GM12878 (cell line): Measurements from ENCODE around the gene HBQ1. TPM values are rescaled to one million over a fixed set of nuclear protein-coding genes. Genes with fewer than 3 reads are reported as not detected.
"Not testable (repeated sequence)": the region's sequence is repeated elsewhere in the genome, so short reads cannot be mapped to it uniquely, and the experiment has no call there.

Experiments
- ATAC-seq: fragments of 200-7000 bp; cut with Tn5 transposase; 3 replicates; pipeline ENCODE4 v1.9.1; 2020; ENCODE audit warnings: mild to moderate bottlenecking, moderate library complexity
- BruUV-seq: library from RNA; stranded (reverse); fragments of 400-500 nt; replicated peaks from 2 replicates; lab custom pipeline; 2021; lab: Mats Ljungman, UMichigan
- CTCF ChIA-PET: fragments of 300-600 bp; sonication (Branson Sonifier 250); formaldehyde crosslinking; extraction: SDS; loops from one replicate; lab custom pipeline; 2021; ENCODE audit warnings: inconsistent platforms; lab: Yijun Ruan, JAX
- POLR2A ChIA-PET: fragments of 350-600 bp; formaldehyde crosslinking; extraction: SDS; loops from one replicate; lab custom pipeline; 2021; ENCODE audit warnings: inconsistent platforms; lab: Charles Lee
- RAD21 ChIA-PET: fragments of 300-600 bp; sonication (Branson Sonifier 250); formaldehyde crosslinking; loops from one replicate; lab custom pipeline; 2023; ENCODE audit warnings: antibody characterized with exemption; ENCODE audit not compliant: unreplicated experiment; lab: Charles Lee
- SMC1A ChIA-PET: fragments of 300-600 bp; sonication (Branson Sonifier 250); formaldehyde crosslinking; loops from one replicate; lab custom pipeline; 2023; ENCODE audit not compliant: unreplicated experiment, uncharacterized antibody; lab: Charles Lee
- DNase-seq: peaks from one replicate; pipeline ENCODE4 v3.0.0-alpha.2; 2011; ENCODE audit warnings: low read depth, low spot score
- FAIRE-seq: peaks from 3 replicates; lab custom pipeline; 2011; peaks lifted over from hg19 to GRCh38; lab: Jason Lieb, UNC
- H2AFZ ChIP-seq: 2 replicates; pipeline ENCODE4 v1.6.0; 2011; ENCODE audit warnings: low read depth, low read length, control low read depth; ENCODE audit not compliant: control insufficient read depth
- H3K27ac ChIP-seq: 2 replicates; pipeline ENCODE4 v1.5.1; 2011; ENCODE audit warnings: control low read depth; ENCODE audit not compliant: control insufficient read depth, insufficient read depth
- H3K27me3 ChIP-seq, 2 experiments: replicated peaks in 1 of 2; 2 replicates each; pipeline versions ENCODE4 v1.6.0 to v1.6.1; 2011; ENCODE audit warnings: low read length in 1 of 2; ENCODE audit not compliant: control insufficient read depth in 2 of 2, insufficient read depth in 2 of 2
- H3K36me3 ChIP-seq, 2 experiments: 2 replicates each; pipeline ENCODE4 v1.5.1; 2011; ENCODE audit warnings: low read length in 1 of 2; ENCODE audit not compliant: control insufficient read depth in 2 of 2, insufficient read depth in 2 of 2
- H3K4me1 ChIP-seq: 2 replicates; pipeline ENCODE4 v1.6.1; 2011; ENCODE audit warnings: mild to moderate bottlenecking, low read length, moderate library complexity, mixed read lengths; ENCODE audit not compliant: control insufficient read depth, insufficient read depth
- H3K4me2 ChIP-seq: 2 replicates; pipeline ENCODE4 v1.6.0; 2011; ENCODE audit warnings: control low read depth; ENCODE audit not compliant: control insufficient read depth, insufficient read depth
- H3K4me3 ChIP-seq: fragments of 200-600 bp; sonication (generic); 2 replicates; pipeline ENCODE4 v1.5.1; 2016
- H3K79me2 ChIP-seq: 2 replicates; pipeline ENCODE4 v1.6.0; 2011; ENCODE audit warnings: low read length; ENCODE audit not compliant: control insufficient read depth, insufficient read depth
- H3K9ac ChIP-seq: 2 replicates; pipeline ENCODE4 v1.8.0; 2011; ENCODE audit warnings: low read length, control low read depth, mixed read lengths; ENCODE audit not compliant: control insufficient read depth, insufficient read depth
- H3K9me3 ChIP-seq: replicated peaks from 3 replicates; pipeline ENCODE4 v1.5.1; 2011; ENCODE audit warnings: mild to moderate bottlenecking, low read length; ENCODE audit not compliant: control insufficient read depth, insufficient read depth
- H4K20me1 ChIP-seq: 2 replicates; pipeline ENCODE4 v1.6.0; 2011; ENCODE audit not compliant: control insufficient read depth, insufficient read depth
- MEF2B ChIP-seq: fragments of 450-650 bp; IDR thresholded peaks from 2 replicates; pipeline ENCODE4 v1.6.1; 2018; ENCODE audit warnings: mild to moderate bottlenecking, moderate library complexity; ENCODE audit not compliant: partially characterized antibody, poor library complexity, severe bottlenecking
- WGBS: methylation state at CpG from one replicate; pipeline ENCODE4 v1.1.6; 2016; ENCODE audit warnings: low lambda C conversion rate; ENCODE audit not compliant: insufficient replicate concordance, insufficient coverage; ENCODE audit errors: missing lambda C conversion rate; 5-methylcytosine and 5-hydroxymethylcytosine counted together
- in situ Hi-C: fragments of 300-500 bp; cut with MboI; formaldehyde crosslinking; loops from 9 replicates; pipeline ENCODE4 v1.14.3; 2018; ENCODE audit warnings: mixed read lengths
- intact Hi-C: fragments of 100-400 bp; cut with micrococcal nuclease; formaldehyde crosslinking; loops from one replicate; pipeline ENCODE4 v1.14.2; 2022; ENCODE audit not compliant: unreplicated experiment
- polyA plus RNA-seq, 11 experiments: library from polyadenylated mRNA; depleted of rRNA in 4 of 11; unstranded in 6 of 11; stranded (reverse) in 5 of 11; fragments of >200 nt; fragmentation: Nextera tagmentation in 4 of 11; fragmentation: Illumina TruSeq in 1 of 11; extraction: Ambion mirVana in 4 of 11; extraction: Trizol in 1 of 11; gene quantifications; 1 replicate in 1 of 11; 2 replicates in 10 of 11; pipeline versions ENCODE4 v1.2.1 to v1.2.3, GENCODE V29; 2011 to 2016; ENCODE audit warnings: inconsistent platforms in 2 of 11, missing spikeins in 2 of 11, low read depth in 1 of 11
- total RNA-seq, 4 experiments: library from RNA; depleted of rRNA in 3 of 4; stranded (reverse); fragments of >200 nt in 3 of 4; fragmentation: Illumina TruSeq in 1 of 4; extraction: Trizol in 1 of 4; gene quantifications; 2 replicates each; pipeline versions ENCODE4 v1.2.1 to v1.2.3, GENCODE V29; 2013 to 2021

The HBQ1 gene
- total and polyA plus RNA-seq, 10 of the 15 experiments (the other 5 are each of a cell fraction or from before 2014, with no cell fraction given): not detected

DNA sequence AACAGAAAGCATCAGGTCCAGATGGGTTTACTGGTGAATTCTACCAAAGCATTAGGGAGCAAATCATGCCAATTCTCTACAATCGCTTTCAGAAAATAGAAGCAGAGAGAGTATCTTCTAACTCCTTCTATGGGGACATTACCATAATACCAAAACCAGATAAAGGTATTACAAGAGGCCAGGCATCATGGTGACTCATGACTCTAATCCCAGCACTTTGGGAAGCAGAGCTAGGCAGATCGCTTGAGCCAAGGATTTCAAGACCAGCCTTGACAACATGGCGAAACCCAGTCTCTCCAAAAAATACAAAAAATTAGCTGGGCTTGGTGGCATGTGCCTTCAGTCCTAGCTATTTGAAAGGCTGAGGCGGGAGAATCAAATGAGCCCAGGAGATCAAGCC is 23.0 kb downstream of the HBQ1 start (continued):
- TF ChIP-seq MEF2B: no peak
- TF ChIP-seq, all 136 proteins: peak for 0

DNA sequence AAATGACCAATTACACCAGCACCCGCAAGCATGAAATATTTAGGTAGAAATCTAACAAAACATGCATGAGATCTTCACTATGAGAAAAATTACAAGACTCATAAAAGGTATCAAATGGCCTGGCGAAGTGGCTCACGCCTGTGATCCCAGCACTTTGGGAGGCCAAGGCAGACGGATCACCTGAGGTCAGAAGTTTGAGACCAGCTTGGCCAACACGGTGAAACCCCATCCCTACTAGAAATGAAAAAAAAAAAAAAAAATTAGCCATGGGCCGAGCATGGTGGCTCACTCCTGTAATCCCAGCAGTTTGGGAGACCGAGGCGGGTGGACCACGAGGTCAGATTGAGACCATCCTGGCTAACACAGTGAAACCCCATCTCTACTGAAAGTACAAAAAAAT is 23.8 kb downstream of the HBQ1 start:
- H3K36me3 ChIP-seq: peaks cover 12 to 31% of the 10 kb centered on the region in 2 experiments

DNA sequence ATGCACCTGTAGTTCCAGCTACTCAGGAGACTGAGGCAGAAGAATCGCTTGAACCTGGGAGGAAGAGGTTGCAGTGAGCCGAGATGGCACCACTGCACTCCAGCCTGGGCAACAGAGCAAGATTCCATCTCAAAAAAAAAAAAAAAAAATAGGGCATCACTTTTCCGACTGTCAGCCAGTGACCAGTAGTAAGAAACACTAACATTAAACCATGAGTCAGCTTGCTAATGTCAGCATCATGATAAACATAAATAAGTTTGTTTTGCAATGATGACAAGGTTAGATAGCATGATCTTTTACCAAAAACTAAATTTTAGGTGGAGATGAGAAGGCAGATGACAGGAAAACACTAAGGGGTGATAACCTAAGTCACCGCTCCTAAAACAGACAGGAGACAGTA is 29.1 kb downstream of the HBQ1 start:
- not testable (repeated sequence) for H3K4me3 ChIP-seq
- CTCF ChIA-PET: interaction anchor here (1.2 to 1.3 kb wide), 2 partner anchors 18 to 154 kb away, joined by 3 to 4 read pairs; no protein-coding TSS in a partner anchor

More for the DNA sequence above, 23.8 kb downstream of the HBQ1 start:
- H2AFZ ChIP-seq, DNase-seq, H3K4me2 ChIP-seq, in situ Hi-C loops, RAD21 ChIA-PET, FAIRE-seq, H3K27ac ChIP-seq, H3K9me3 ChIP-seq, CTCF ChIA-PET, H3K27me3 ChIP-seq, H3K9ac ChIP-seq, BruUV-seq, H3K4me1 ChIP-seq, H3K79me2 ChIP-seq, H4K20me1 ChIP-seq, ATAC-seq, H3K4me3 ChIP-seq, intact Hi-C loops, SMC1A ChIA-PET: not testable (repeated sequence)
- 97% methylated on average over 9 of the region's 9 CpGs for WGBS
- POLR2A ChIA-PET: interaction anchor here (1.1 kb wide), 1 partner anchor 24 kb away, joined by 3 read pairs; no protein-coding TSS in a partner anchor

More for the DNA sequence above, 29.1 kb downstream of the HBQ1 start:
- H4K20me1 ChIP-seq, H2AFZ ChIP-seq, H3K4me2 ChIP-seq, SMC1A ChIA-PET, H3K79me2 ChIP-seq, in situ Hi-C loops, FAIRE-seq, ATAC-seq, H3K4me1 ChIP-seq, H3K9me3 ChIP-seq, POLR2A ChIA-PET, H3K27ac ChIP-seq, H3K27me3 ChIP-seq, DNase-seq, H3K9ac ChIP-seq, intact Hi-C loops, BruUV-seq: not testable (repeated sequence)
- WGBS: 97% methylated on average over 3 of the region's 4 CpGs
- RAD21 ChIA-PET: interaction anchor here (0.6 kb wide), 1 partner anchor 10 kb away, joined by 3 read pairs; no protein-coding TSS in a partner anchor
- peaks cover 22 to 29% of the 10 kb centered on the region in 2 experiments for H3K36me3 ChIP-seq
